HCT116 (cell line): ENCODE data around the gene OR1F1. TPM values are rescaled to one million over a fixed set of nuclear protein-coding genes. Genes with fewer than 3 reads are reported as not detected.

Source experiments
- ATAC-seq: fragments of 200-7000 bp; cut with Tn5 transposase; 2 replicates; pipeline ENCODE4 v1.9.1; 2020; ENCODE audit warnings: mild to moderate bottlenecking, moderate library complexity
- BruUV-seq: library from RNA; stranded (reverse); fragments of 400-500 nt; replicated peaks from 2 replicates; lab custom pipeline; 2021; lab: Mats Ljungman, UMichigan
- CTCF ChIA-PET: fragments of 300-600 bp; sonication (Branson Sonifier 250); formaldehyde crosslinking; loops from one replicate; lab custom pipeline; 2021; ENCODE audit warnings: antibody characterized with exemption; lab: Charles Lee
- POLR2A ChIA-PET: fragments of 300-600, 350-600 bp; sonication (Branson Sonifier 250); formaldehyde crosslinking; loops from one replicate; lab custom pipeline; 2021; ENCODE audit warnings: antibody characterized with exemption; lab: Charles Lee
- RAD21 ChIA-PET, 2 experiments: fragments of 300-600 bp; sonication (Branson Sonifier 250); formaldehyde crosslinking; loops; one replicate each; lab custom pipeline; 2023; ENCODE audit warnings: low total read pairs in 2 of 2; ENCODE audit not compliant: uncharacterized antibody in 2 of 2, unreplicated experiment in 2 of 2, low non-redundant PET in 1 of 2; lab: Charles Lee
- DNase-seq: peaks from one replicate; pipeline ENCODE4 v3.0.0-alpha.2; 2010; ENCODE audit warnings: low read depth, low spot score
- H2AFZ ChIP-seq: fragments of 200-600 bp; shearing (Covaris generic), sonication (generic); 2 replicates; pipeline ENCODE4 v1.6.1; 2017; ENCODE audit warnings: low read depth, mixed run types, mixed read lengths, antibody characterized with exemption, low read length; ENCODE audit not compliant: poor library complexity, severe bottlenecking
- H3K27ac ChIP-seq: 2 replicates; pipeline ENCODE4 v1.5.1; 2012; ENCODE audit warnings: low read depth, low read length
- H3K27me3 ChIP-seq: fragments of 200-600 bp; sonication (generic); 2 replicates; pipeline ENCODE4 v1.6.1; 2016; ENCODE audit warnings: mixed run types, low read length, mixed read lengths; ENCODE audit not compliant: insufficient read depth
- H3K36me3 ChIP-seq, 2 experiments: fragments of 200-500 bp in 1 of 2; fragments of 200-600 bp in 1 of 2; sonication (Bioruptor generic) in 1 of 2; sonication (generic) in 1 of 2; 2 replicates each; pipeline versions ENCODE4 v1.5.1 to v1.6.1; 2014 to 2016; ENCODE audit warnings: low read length in 2 of 2, inconsistent platforms in 1 of 2, mixed read lengths in 1 of 2, mixed run types in 1 of 2; ENCODE audit not compliant: insufficient read depth in 2 of 2, control insufficient read depth in 1 of 2
- H3K4me1 ChIP-seq, 2 experiments: fragments of 200-600 bp in 1 of 2; sonication (generic) in 1 of 2; 2 replicates each; pipeline versions ENCODE4 v1.5.1 to v1.6.1; 2012 to 2017; ENCODE audit warnings: low read length in 2 of 2, inconsistent platforms in 1 of 2, mild to moderate bottlenecking in 1 of 2, mixed read lengths in 1 of 2, mixed run types in 1 of 2, moderate library complexity in 1 of 2; ENCODE audit not compliant: insufficient read depth in 2 of 2, control insufficient read depth in 1 of 2
- H3K4me2 ChIP-seq: fragments of 200-600 bp; sonication (generic); 2 replicates; pipeline ENCODE4 v1.6.1; 2017; ENCODE audit warnings: mixed run types, low read length, mixed read lengths
- H3K4me3 ChIP-seq, 2 experiments: fragments of 200-600 bp in 1 of 2; sonication (generic) in 1 of 2; replicated peaks in 1 of 2; 2 replicates each; pipeline ENCODE4 v1.5.1; 2011 to 2016; ENCODE audit warnings: low read length in 2 of 2, control low read depth in 1 of 2, low read depth in 1 of 2, mild to moderate bottlenecking in 1 of 2, mixed read lengths in 1 of 2, mixed run types in 1 of 2
- H3K79me2 ChIP-seq: fragments of 200-600 bp; sonication (generic); 2 replicates; pipeline ENCODE4 v1.6.1; 2017; ENCODE audit warnings: mild to moderate bottlenecking, mixed run types, low read length, moderate library complexity, mixed read lengths; ENCODE audit not compliant: insufficient read depth
- H3K9ac ChIP-seq: fragments of 200-600 bp; sonication (generic); 2 replicates; pipeline ENCODE4 v1.6.1; 2016; ENCODE audit warnings: low read length, mixed read lengths
- H3K9me2 ChIP-seq: fragments of 200-600 bp; sonication (generic), shearing (Covaris generic); 2 replicates; pipeline ENCODE4 v1.6.1; 2017; ENCODE audit warnings: mixed run types, mild to moderate bottlenecking, moderate library complexity; ENCODE audit not compliant: insufficient read depth
- H3K9me3 ChIP-seq, 2 experiments: fragments of 200-500 bp in 1 of 2; fragments of 200-600 bp in 1 of 2; sonication (Bioruptor generic) in 1 of 2; sonication (generic) in 1 of 2; 2 replicates each; pipeline ENCODE4 v1.6.1; 2014 to 2017; ENCODE audit warnings: low read length in 2 of 2, mixed read lengths in 2 of 2, inconsistent platforms in 1 of 2, low read depth in 1 of 2, mild to moderate bottlenecking in 1 of 2, mixed run types in 1 of 2, moderate library complexity in 1 of 2; ENCODE audit not compliant: control insufficient read depth in 1 of 2, insufficient read depth in 1 of 2
- H4K20me1 ChIP-seq: fragments of 200-600 bp; sonication (generic), shearing (Covaris generic); 2 replicates; pipeline ENCODE4 v1.6.1; 2017; ENCODE audit warnings: mixed run types, mild to moderate bottlenecking, moderate library complexity; ENCODE audit not compliant: insufficient read depth
- CEBPB ChIP-seq: IDR thresholded peaks from 2 replicates; pipeline ENCODE4 v1.6.1; 2012; ENCODE audit warnings: low read depth
- EZH2phosphoT487 ChIP-seq: fragments of 200-600 bp; IDR thresholded peaks from 2 replicates; pipeline ENCODE4 v1.6.1; 2018; ENCODE audit warnings: antibody characterized with exemption, borderline replicate concordance
- FOSL1 ChIP-seq: IDR thresholded peaks from 2 replicates; pipeline ENCODE4 v1.6.1; 2012; ENCODE audit warnings: low read depth
- SRF ChIP-seq: IDR thresholded peaks from 2 replicates; pipeline ENCODE4 v1.6.1; 2012; ENCODE audit warnings: low read depth
- ZNF274 ChIP-seq: fragments of 200-500 bp; sonication (Bioruptor generic); IDR thresholded peaks from 2 replicates; pipeline ENCODE4 v1.6.1; 2014; ENCODE audit warnings: mild to moderate bottlenecking, low read depth, low read length, inconsistent platforms
- intact Hi-C: fragments of 100-400 bp; cut with micrococcal nuclease; formaldehyde crosslinking; loops from 2 replicates; pipeline ENCODE4 v1.10.0; 2022
- total RNA-seq: library from RNA; stranded (reverse); gene quantifications from one replicate; pipeline ENCODE4 v1.2.1, GENCODE V29; 2021; ENCODE audit not compliant: unreplicated experiment
- TF ChIP-seq, protein P1 (sequence below): IDR thresholded peaks from 2 replicates; pipeline ENCODE4 v1.6.1; 2011; ENCODE audit warnings: mild to moderate bottlenecking, low read length, moderate library complexity; ENCODE audit not compliant: insufficient replicate concordance; ENCODE audit errors: extremely low read depth

Gene OR1F1
- total RNA-seq, 1 experiment from 2014 or later: not detected

DNA sequence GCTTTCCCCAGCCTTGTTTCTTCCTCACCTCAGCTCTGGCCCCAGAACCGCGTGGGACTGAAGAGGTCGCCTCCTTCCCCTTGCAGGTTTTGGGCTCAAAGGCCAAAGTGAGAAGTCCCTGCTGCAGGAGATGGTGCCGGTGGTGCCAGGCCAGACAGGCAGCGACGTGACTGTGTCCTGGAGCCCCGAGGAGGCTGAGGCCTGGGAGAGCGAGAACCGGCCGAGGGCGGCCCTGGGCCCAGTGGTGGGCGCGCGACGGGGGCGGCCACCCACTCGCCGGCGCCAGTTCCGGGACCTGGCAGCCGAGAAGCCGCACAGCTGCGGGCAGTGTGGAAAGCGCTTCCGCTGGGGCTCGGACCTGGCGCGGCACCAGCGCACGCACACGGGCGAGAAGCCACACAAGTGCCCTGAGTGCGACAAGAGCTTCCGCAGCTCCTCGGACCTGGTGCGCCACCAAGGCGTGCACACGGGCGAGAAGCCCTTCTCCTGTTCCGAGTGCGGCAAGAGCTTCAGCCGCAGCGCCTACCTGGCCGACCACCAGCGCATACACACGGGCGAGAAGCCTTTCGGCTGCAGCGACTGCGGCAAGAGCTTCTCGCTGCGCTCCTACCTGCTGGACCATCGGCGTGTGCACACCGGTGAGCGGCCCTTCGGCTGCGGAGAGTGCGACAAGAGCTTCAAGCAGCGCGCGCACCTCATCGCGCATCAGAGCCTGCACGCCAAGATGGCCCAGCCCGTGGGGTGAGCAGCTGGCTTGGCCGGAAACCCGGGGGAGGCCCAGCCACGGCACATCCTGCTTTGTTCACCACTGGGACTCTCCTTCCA is 47.2 kb upstream of the OR1F1 start:
- intact Hi-C loops: no loop called here
- H3K9me2 ChIP-seq: no peaks in the 10 kb centered on the region
- H4K20me1 ChIP-seq: no peaks in the 10 kb centered on the region
- no peaks in the 10 kb centered on the region for H3K27me3 ChIP-seq
- RAD21 ChIA-PET: no interaction called here
- peaks cover 4% of the 10 kb centered on the region; the same call in 1 of the 2 replicates for H3K79me2 ChIP-seq
- no peak overlapping the region for H3K4me2 ChIP-seq
- no peak overlapping the region for H3K9ac ChIP-seq
- no peak for DNase-seq
- POLR2A ChIA-PET: interaction anchor here (1.0 kb wide), 1 partner anchor 35 kb away, joined by 3 read pairs; no protein-coding TSS in a partner anchor
- H3K9me3 ChIP-seq: no peaks in the 10 kb centered on the region
- no peak overlapping the region for H3K4me3 ChIP-seq
- CTCF ChIA-PET: interaction anchor here (1.9 kb wide), 1 partner anchor 12 kb away, joined by 4 read pairs; no protein-coding TSS in a partner anchor
- H3K27ac ChIP-seq: no peak overlapping the region; the same call in 1 of the 2 replicates
- no TSS peak for BruUV-seq
- H2AFZ ChIP-seq: no peak overlapping the region
- H3K4me1 ChIP-seq: peaks cover 3 to 4% of the 10 kb centered on the region in 2 experiments
- ATAC-seq: no peak
- TF ChIP-seq FOSL1 (no peak), EZH2phosphoT487 (no peak), ZNF274 (no peak), CEBPB (no peak), SRF (no peak)
- TF ChIP-seq, protein P1, sequence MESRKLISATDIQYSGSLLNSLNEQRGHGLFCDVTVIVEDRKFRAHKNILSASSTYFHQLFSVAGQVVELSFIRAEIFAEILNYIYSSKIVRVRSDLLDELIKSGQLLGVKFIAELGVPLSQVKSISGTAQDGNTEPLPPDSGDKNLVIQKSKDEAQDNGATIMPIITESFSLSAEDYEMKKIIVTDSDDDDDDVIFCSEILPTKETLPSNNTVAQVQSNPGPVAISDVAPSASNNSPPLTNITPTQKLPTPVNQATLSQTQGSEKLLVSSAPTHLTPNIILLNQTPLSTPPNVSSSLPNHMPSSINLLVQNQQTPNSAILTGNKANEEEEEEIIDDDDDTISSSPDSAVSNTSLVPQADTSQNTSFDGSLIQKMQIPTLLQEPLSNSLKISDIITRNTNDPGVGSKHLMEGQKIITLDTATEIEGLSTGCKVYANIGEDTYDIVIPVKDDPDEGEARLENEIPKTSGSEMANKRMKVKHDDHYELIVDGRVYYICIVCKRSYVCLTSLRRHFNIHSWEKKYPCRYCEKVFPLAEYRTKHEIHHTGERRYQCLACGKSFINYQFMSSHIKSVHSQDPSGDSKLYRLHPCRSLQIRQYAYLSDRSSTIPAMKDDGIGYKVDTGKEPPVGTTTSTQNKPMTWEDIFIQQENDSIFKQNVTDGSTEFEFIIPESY: no peak
- H3K36me3 ChIP-seq: peaks cover 0 to 3% of the 10 kb centered on the region in 2 experiments; a peak in 1 of 4 replicates
